Measurements from ENCODE around the gene TACR2. TPM values are rescaled to one million over a fixed set of nuclear protein-coding genes. Genes with fewer than 3 reads are reported as not detected.

The TACR2 gene
- total and polyA plus RNA-seq, 2 experiments from 2014 or later, result not detected

GRCh38 chr10:69421611-69422308 lies 5.0 kb upstream of the TACR2 start:
- peaks cover 11% of the 10 kb centered on the region; the same call in 1 of the 2 replicates for H3K9me2 ChIP-seq (ENCODE audit: insufficient read depth)
- peaks cover 6% of the 10 kb centered on the region; the same call in 2 of the 3 replicates for H3K4me1 Mint-ChIP-seq
- peaks cover 11% of the 10 kb centered on the region for H3K27me3 Mint-ChIP-seq (ENCODE audit: insufficient read depth, low read depth, poor library complexity)
- H3K36me3 Mint-ChIP-seq (ENCODE audit: low read depth), result no peaks in the 10 kb centered on the region
- no peak for ATAC-seq
- H3K27ac Mint-ChIP-seq, result no peak overlapping the region
- TF ChIP-seq EZH2phosphoT487 (IDR thresholded peaks at IDR 0.05; ENCODE audit: unreplicated experiment) (no peak), CTCF (conservative IDR thresholded peaks at IDR 0.05; ENCODE audit: low read depth in 2 of 2) (no peak), ZNF114 (CRISPR knock-in tag; IDR thresholded peaks at IDR 0.05) (no peak), JUNB (IDR thresholded peaks at IDR 0.05; ENCODE audit: unreplicated experiment) (no peak), ZNF331 (CRISPR knock-in tag; IDR thresholded peaks at IDR 0.05; ENCODE audit: low read depth) (no peak), STAT1 (IDR thresholded peaks at IDR 0.05; ENCODE audit: unreplicated experiment) (no peak), CREB1 (CRISPR knock-in tag; IDR thresholded peaks at IDR 0.05; ENCODE audit: low read depth) (no peak), POLR2AphosphoS5 (IDR thresholded peaks at IDR 0.05; ENCODE audit: low read depth) (no peak), NANOG (IDR thresholded peaks at IDR 0.05; ENCODE audit: borderline replicate concordance) (no peak), ETS1 (IDR thresholded peaks at IDR 0.05) (no peak), ZNF462 (CRISPR knock-in tag; IDR thresholded peaks at IDR 0.05) (no peak), EZH2 (IDR thresholded peaks at IDR 0.05; ENCODE audit: low read depth, unreplicated experiment) (no peak), REST (IDR thresholded peaks at IDR 0.05; ENCODE audit: unreplicated experiment) (no peak)
- no peak overlapping the region for H3K27ac ChIP-seq (ENCODE audit: low read depth)
- no peak overlapping the region for H3K4me3 ChIP-seq
- no peaks in the 10 kb centered on the region; the same call in 2 of the 3 replicates for H3K9me3 Mint-ChIP-seq
- H3K4me3 Mint-ChIP-seq, result no peak overlapping the region
- H3K36me3 ChIP-seq (ENCODE audit: insufficient read depth), result no peaks in the 10 kb centered on the region
- no peaks in the 10 kb centered on the region for H3K4me1 ChIP-seq (ENCODE audit: insufficient read depth)
- no peak overlapping the region for H3K4me2 ChIP-seq
- H3K79me2 ChIP-seq (replicated peaks; ENCODE audit: insufficient read depth), result no peaks in the 10 kb centered on the region
- no peak for DNase-seq (ENCODE audit: low spot score)
- H2AFZ ChIP-seq, result no peak overlapping the region
- no peaks in the 10 kb centered on the region for H4K20me1 ChIP-seq (replicated peaks; ENCODE audit: insufficient read depth)
- H3F3A ChIP-seq (replicated peaks; ENCODE audit: low read depth), result no peaks in the 10 kb centered on the region
- H3K27me3 ChIP-seq (ENCODE audit: insufficient read depth), result no peaks in the 10 kb centered on the region

Data from GM23338 (cell line).